ENCODE measurements around the gene AFG1L.
"Not testable (repeated sequence)": the region's sequence is repeated elsewhere in the genome, so short reads cannot be mapped to it uniquely, and the experiment has no call there.

AFG1L gene

GRCh38 chr6:108521616-108522107 lies 226.8 kb downstream of the AFG1L start:
- DNase-seq (ENCODE audit: low spot score) = no peak

GRCh38 chr6:108523697-108524096 lies 228.8 kb downstream of the AFG1L start:
- DNase-seq (ENCODE audit: low spot score) = no peak

GRCh38 chr6:108524528-108525248 lies 229.8 kb downstream of the AFG1L start:
- no peak for DNase-seq (ENCODE audit: low spot score)

GRCh38 chr6:108526739-108527174 lies 231.9 kb downstream of the AFG1L start:
- DNase-seq (ENCODE audit: low spot score) = peak; percentile 22

- DNase-seq (ENCODE audit: low spot score) = no peak
These were observed 234.0 kb downstream of the AFG1L start for GRCh38 chr6:108528878-108529277.

- DNase-seq (ENCODE audit: low spot score) = no peak
These were observed 236.5 kb downstream of the AFG1L start for GRCh38 chr6:108531332-108531731.

- DNase-seq (ENCODE audit: low spot score) = no peak
These were observed 240.4 kb downstream of the AFG1L start for GRCh38 chr6:108535114-108535742.

GRCh38 chr6:108535920-108536535 lies 241.2 kb downstream of the AFG1L start:
- DNase-seq (ENCODE audit: low spot score) = not testable (repeated sequence)

GRCh38 chr6:108541843-108542759 lies 247.2 kb downstream of the AFG1L start:
- DNase-seq (ENCODE audit: low spot score) = peak; percentile 78

- no peak for DNase-seq (ENCODE audit: low spot score)
These were observed 248.5 kb downstream of the AFG1L start for GRCh38 chr6:108543175-108543940.

GRCh38 chr6:108544606-108545005 lies 249.8 kb downstream of the AFG1L start:
- DNase-seq (ENCODE audit: low spot score) = no peak

- DNase-seq (ENCODE audit: low spot score) = no peak
These were observed 251.5 kb downstream of the AFG1L start for GRCh38 chr6:108546079-108547049.

- DNase-seq (ENCODE audit: low spot score) = no peak
These were observed 254.4 kb downstream of the AFG1L start for GRCh38 chr6:108549241-108549640.

GRCh38 chr6:108549741-108550140 lies 254.9 kb downstream of the AFG1L start:
- no peak for DNase-seq (ENCODE audit: low spot score)

- no peak for DNase-seq (ENCODE audit: low spot score)
These were observed 255.4 kb downstream of the AFG1L start for GRCh38 chr6:108550256-108550655.

GRCh38 chr6:108555399-108556052 lies 260.7 kb downstream of the AFG1L start:
- no peak for DNase-seq (ENCODE audit: low spot score)

GRCh38 chr6:108556250-108556649 lies 261.4 kb downstream of the AFG1L start:
- no peak for DNase-seq (ENCODE audit: low spot score)

- no peak for DNase-seq (ENCODE audit: low spot score)
These were observed 262.1 kb downstream of the AFG1L start for GRCh38 chr6:108556866-108557493.
